K562 (cell line): ENCODE results near the gene GYS1. TPM values are rescaled to one million over a fixed set of nuclear protein-coding genes. Genes with fewer than 3 reads are reported as not detected.

Experiments used
- GABPB1 ChIP-seq: sonication (generic); formaldehyde crosslinking; IDR thresholded peaks from 2 replicates; pipeline ENCODE4 v1.8.0; 2022; ENCODE audit warnings: mild to moderate bottlenecking, missing genetic modification reagents
- HMG20B ChIP-seq: fragments of 250-450 bp; sonication (Bioruptor Pico); IDR thresholded peaks from 2 replicates; pipeline ENCODE4 v1.5.0; 2021; ENCODE audit warnings: mild to moderate bottlenecking
- ID3 ChIP-seq, 2 experiments: fragments of 250-450 bp in 1 of 2; fragments of 450-650 bp in 1 of 2; sonication (Bioruptor Pico) in 1 of 2; IDR thresholded peaks; 2 replicates each; pipeline versions ENCODE4 v1.6.1 to v1.8.0; 2016 to 2021; ENCODE audit warnings: mild to moderate bottlenecking in 2 of 2, moderate library complexity in 2 of 2, missing compliant biosample characterization in 1 of 2, missing genetic modification characterization in 1 of 2
- NUFIP1 ChIP-seq: fragments of 450-650 bp; IDR thresholded peaks from 2 replicates; pipeline ENCODE4 v1.6.1; 2018; ENCODE audit not compliant: partially characterized antibody
- PCBP1 ChIP-seq: fragments of 200-400 bp; formaldehyde crosslinking; IDR thresholded peaks from 2 replicates; pipeline ENCODE4 v1.6.1; 2018; ENCODE audit warnings: mild to moderate bottlenecking, low read depth, low read length; ENCODE audit not compliant: poor library complexity, severe bottlenecking
- POLR2H ChIP-seq: IDR thresholded peaks from 2 replicates; pipeline ENCODE4 v1.6.1; 2016; ENCODE audit warnings: missing genetic modification characterization, low read depth, mild to moderate bottlenecking, control low read depth, missing compliant biosample characterization, moderate library complexity
- PTBP1 ChIP-seq: fragments of 200-400 bp; formaldehyde crosslinking; IDR thresholded peaks from 2 replicates; pipeline ENCODE4 v1.6.1; 2017; ENCODE audit warnings: low read depth, low read length
- SIX5 ChIP-seq, 2 experiments: IDR thresholded peaks; 2 replicates each; pipeline ENCODE4 v1.6.1; 2011; ENCODE audit warnings: low read length in 2 of 2, borderline replicate concordance in 1 of 2, low read depth in 1 of 2, mild to moderate bottlenecking in 1 of 2, moderate library complexity in 1 of 2; ENCODE audit not compliant: insufficient read depth in 1 of 2
- ZC3H4 ChIP-seq: sonication (generic); formaldehyde crosslinking; IDR thresholded peaks from 2 replicates; pipeline ENCODE4 v1.9.0; 2021; ENCODE audit warnings: missing genetic modification reagents, borderline replicate concordance
- ZNF197 ChIP-seq: fragments of 200-800 bp; sonication (Bioruptor generic); IDR thresholded peaks from 2 replicates; pipeline ENCODE4 v1.6.1; 2016; ENCODE audit warnings: low read depth, missing genetic modification characterization, missing compliant biosample characterization
- polyA plus RNA-seq, 8 experiments: library from polyadenylated mRNA; depleted of rRNA in 4 of 8; stranded (reverse) in 5 of 8; unstranded in 3 of 8; fragments of >200 nt; fragmentation: Nextera tagmentation in 2 of 8; fragmentation: Illumina TruSeq in 1 of 8; extraction: Ambion mirVana in 2 of 8; extraction: Trizol in 1 of 8; gene quantifications; 2 replicates each; pipeline versions ENCODE4 v1.2.1 to v1.2.3, GENCODE V29; 2011 to 2014; ENCODE audit warnings: inconsistent platforms in 1 of 8, missing spikeins in 1 of 8
- total RNA-seq, 7 experiments: library from RNA; depleted of rRNA in 6 of 7; stranded (reverse); fragments of >200 nt in 6 of 7; fragmentation: Illumina TruSeq in 2 of 7; extraction: Trizol in 2 of 7; gene quantifications; 2 replicates each; pipeline versions ENCODE4 v1.2.1 to v1.2.3, GENCODE V29; 2011 to 2021; ENCODE audit warnings: low replicate concordance in 1 of 7
- TF ChIP-seq, protein P1 (sequence below): sonication (generic); formaldehyde crosslinking; IDR thresholded peaks from 2 replicates; pipeline ENCODE4 v1.8.1; 2023; ENCODE audit warnings: missing genetic modification reagents, mild to moderate bottlenecking, borderline replicate concordance
- TF ChIP-seq, protein P2 (sequence below): fragments of 250-450 bp; sonication (Bioruptor Pico); IDR thresholded peaks from 2 replicates; pipeline ENCODE4 v1.8.0; 2021; ENCODE audit warnings: mild to moderate bottlenecking, moderate library complexity
- TF ChIP-seq, protein P3 (sequence below): fragments of 450-650 bp; IDR thresholded peaks from 2 replicates; pipeline ENCODE4 v1.7.1; 2018; ENCODE audit warnings: mild to moderate bottlenecking, low read depth; ENCODE audit not compliant: partially characterized antibody
- TF ChIP-seq, protein P4 (sequence below): sonication (generic); formaldehyde crosslinking; IDR thresholded peaks from 2 replicates; pipeline ENCODE4 v1.8.0; 2022; ENCODE audit warnings: missing genetic modification reagents, mild to moderate bottlenecking, borderline replicate concordance

Gene GYS1
- total and polyA plus RNA-seq, 9 of the 15 experiments (the other 6 are each of a cell fraction or from before 2014, with no cell fraction given), result 1.9 to 31.1 (median 15.2) TPM

GRCh38 chr19:48968179-48968661 is 24.9 kb downstream of the GYS1 start (continued):
- TF ChIP-seq, protein P1, sequence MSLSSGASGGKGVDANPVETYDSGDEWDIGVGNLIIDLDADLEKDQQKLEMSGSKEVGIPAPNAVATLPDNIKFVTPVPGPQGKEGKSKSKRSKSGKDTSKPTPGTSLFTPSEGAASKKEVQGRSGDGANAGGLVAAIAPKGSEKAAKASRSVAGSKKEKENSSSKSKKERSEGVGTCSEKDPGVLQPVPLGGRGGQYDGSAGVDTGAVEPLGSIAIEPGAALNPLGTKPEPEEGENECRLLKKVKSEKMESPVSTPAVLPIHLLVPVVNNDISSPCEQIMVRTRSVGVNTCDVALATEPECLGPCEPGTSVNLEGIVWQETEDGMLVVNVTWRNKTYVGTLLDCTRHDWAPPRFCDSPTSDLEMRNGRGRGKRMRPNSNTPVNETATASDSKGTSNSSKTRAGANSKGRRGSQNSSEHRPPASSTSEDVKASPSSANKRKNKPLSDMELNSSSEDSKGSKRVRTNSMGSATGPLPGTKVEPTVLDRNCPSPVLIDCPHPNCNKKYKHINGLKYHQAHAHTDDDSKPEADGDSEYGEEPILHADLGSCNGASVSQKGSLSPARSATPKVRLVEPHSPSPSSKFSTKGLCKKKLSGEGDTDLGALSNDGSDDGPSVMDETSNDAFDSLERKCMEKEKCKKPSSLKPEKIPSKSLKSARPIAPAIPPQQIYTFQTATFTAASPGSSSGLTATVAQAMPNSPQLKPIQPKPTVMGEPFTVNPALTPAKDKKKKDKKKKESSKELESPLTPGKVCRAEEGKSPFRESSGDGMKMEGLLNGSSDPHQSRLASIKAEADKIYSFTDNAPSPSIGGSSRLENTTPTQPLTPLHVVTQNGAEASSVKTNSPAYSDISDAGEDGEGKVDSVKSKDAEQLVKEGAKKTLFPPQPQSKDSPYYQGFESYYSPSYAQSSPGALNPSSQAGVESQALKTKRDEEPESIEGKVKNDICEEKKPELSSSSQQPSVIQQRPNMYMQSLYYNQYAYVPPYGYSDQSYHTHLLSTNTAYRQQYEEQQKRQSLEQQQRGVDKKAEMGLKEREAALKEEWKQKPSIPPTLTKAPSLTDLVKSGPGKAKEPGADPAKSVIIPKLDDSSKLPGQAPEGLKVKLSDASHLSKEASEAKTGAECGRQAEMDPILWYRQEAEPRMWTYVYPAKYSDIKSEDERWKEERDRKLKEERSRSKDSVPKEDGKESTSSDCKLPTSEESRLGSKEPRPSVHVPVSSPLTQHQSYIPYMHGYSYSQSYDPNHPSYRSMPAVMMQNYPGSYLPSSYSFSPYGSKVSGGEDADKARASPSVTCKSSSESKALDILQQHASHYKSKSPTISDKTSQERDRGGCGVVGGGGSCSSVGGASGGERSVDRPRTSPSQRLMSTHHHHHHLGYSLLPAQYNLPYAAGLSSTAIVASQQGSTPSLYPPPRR (CRISPR knock-in tag), result no peak
- TF ChIP-seq ZC3H4 (CRISPR knock-in tag), result peak; percentile 61; the same call in 1 of the 2 replicates
- 0 out of 2 replicates have a peak, but pooled peaks have one; percentile 12 for TF ChIP-seq GABPB1 (CRISPR knock-in tag)
- peak; percentile 21 for TF ChIP-seq NUFIP1
- no peak for TF ChIP-seq POLR2H
- TF ChIP-seq, protein P2, sequence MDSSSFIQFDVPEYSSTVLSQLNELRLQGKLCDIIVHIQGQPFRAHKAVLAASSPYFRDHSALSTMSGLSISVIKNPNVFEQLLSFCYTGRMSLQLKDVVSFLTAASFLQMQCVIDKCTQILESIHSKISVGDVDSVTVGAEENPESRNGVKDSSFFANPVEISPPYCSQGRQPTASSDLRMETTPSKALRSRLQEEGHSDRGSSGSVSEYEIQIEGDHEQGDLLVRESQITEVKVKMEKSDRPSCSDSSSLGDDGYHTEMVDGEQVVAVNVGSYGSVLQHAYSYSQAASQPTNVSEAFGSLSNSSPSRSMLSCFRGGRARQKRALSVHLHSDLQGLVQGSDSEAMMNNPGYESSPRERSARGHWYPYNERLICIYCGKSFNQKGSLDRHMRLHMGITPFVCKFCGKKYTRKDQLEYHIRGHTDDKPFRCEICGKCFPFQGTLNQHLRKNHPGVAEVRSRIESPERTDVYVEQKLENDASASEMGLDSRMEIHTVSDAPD, result no peak
- TF ChIP-seq ZNF197 (CRISPR knock-in tag), result no peak
- TF ChIP-seq, protein P3, sequence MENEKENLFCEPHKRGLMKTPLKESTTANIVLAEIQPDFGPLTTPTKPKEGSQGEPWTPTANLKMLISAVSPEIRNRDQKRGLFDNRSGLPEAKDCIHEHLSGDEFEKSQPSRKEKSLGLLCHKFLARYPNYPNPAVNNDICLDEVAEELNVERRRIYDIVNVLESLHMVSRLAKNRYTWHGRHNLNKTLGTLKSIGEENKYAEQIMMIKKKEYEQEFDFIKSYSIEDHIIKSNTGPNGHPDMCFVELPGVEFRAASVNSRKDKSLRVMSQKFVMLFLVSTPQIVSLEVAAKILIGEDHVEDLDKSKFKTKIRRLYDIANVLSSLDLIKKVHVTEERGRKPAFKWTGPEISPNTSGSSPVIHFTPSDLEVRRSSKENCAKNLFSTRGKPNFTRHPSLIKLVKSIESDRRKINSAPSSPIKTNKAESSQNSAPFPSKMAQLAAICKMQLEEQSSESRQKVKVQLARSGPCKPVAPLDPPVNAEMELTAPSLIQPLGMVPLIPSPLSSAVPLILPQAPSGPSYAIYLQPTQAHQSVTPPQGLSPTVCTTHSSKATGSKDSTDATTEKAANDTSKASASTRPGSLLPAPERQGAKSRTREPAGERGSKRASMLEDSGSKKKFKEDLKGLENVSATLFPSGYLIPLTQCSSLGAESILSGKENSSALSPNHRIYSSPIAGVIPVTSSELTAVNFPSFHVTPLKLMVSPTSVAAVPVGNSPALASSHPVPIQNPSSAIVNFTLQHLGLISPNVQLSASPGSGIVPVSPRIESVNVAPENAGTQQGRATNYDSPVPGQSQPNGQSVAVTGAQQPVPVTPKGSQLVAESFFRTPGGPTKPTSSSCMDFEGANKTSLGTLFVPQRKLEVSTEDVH, result peak; percentile 76
- TF ChIP-seq PCBP1, result no peak
- no peak for TF ChIP-seq ID3 (CRISPR knock-in tag; IDR thresholded peaks at IDR 0.05)
- TF ChIP-seq ID3 (tag; IDR thresholded peaks at IDR 0.05), result no peak
- TF ChIP-seq, protein P4, sequence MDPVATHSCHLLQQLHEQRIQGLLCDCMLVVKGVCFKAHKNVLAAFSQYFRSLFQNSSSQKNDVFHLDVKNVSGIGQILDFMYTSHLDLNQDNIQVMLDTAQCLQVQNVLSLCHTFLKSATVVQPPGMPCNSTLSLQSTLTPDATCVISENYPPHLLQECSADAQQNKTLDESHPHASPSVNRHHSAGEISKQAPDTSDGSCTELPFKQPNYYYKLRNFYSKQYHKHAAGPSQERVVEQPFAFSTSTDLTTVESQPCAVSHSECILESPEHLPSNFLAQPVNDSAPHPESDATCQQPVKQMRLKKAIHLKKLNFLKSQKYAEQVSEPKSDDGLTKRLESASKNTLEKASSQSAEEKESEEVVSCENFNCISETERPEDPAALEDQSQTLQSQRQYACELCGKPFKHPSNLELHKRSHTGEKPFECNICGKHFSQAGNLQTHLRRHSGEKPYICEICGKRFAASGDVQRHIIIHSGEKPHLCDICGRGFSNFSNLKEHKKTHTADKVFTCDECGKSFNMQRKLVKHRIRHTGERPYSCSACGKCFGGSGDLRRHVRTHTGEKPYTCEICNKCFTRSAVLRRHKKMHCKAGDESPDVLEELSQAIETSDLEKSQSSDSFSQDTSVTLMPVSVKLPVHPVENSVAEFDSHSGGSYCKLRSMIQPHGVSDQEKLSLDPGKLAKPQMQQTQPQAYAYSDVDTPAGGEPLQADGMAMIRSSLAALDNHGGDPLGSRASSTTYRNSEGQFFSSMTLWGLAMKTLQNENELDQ (CRISPR knock-in tag), result 0 out of 2 replicates have a peak, but pooled peaks have one; percentile 31
- TF ChIP-seq HMG20B (CRISPR knock-in tag), result no peak
- no peak for TF ChIP-seq SIX5 (IDR thresholded peaks at IDR 0.05; ENCODE audit: borderline replicate concordance in 1 of 2, insufficient read depth in 1 of 2, low read depth in 1 of 2, low read length in 2 of 2)
- TF ChIP-seq PTBP1, result 0 out of 2 replicates have a peak, but pooled peaks have one; percentile 34
